SH-SY5Y (cell line): ENCODE data around the gene POU2AF1.

ENCODE experiments used
- GATA2 ChIP-seq: IDR thresholded peaks from 2 replicates; pipeline ENCODE4 v1.6.1; 2011; ENCODE audit warnings: mild to moderate bottlenecking, low read depth, low read length
- GATA3 ChIP-seq: IDR thresholded peaks from 2 replicates; pipeline ENCODE4 v1.6.1; 2011; ENCODE audit warnings: low read depth, mild to moderate bottlenecking, low read length, moderate library complexity

DNA sequence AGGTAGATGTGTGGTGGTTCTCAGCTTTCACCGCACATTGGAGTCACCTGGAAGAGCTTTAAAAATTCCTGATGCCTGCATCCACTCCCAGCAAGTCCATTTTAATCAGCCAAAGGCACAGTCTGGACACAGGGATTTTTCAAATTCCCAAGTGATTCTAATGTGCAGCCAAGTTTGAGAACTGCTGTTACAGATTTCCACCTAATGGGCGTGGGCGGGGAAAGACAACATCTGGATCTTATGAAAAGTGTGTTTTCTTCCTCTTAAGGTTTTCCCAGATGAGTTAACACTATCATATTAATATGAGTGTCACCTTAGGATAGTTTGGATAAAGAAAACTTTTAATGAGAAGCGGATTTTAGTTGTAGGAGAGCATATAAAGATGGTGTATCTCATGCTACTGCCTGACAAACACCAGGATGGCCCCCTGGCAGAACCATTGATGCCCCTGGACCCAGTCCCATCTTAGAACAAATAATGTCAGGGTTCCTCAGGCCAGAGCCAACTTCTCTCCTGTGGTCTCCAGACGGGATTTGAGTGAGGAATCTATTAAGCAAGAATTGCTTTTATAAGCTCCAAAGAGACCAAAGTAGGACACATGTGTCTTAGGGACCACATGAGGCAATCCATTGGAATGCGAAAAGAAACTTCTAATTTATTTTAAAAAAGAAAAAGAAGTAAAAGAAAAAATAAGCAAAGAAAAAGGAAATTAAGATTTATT is 31.9 kb downstream of the POU2AF1 start:
- no peak for TF ChIP-seq GATA2
- no peak for TF ChIP-seq GATA3
